ENCODE measurements around the gene EPHA4. TPM values are rescaled to one million over a fixed set of nuclear protein-coding genes. Genes with fewer than 3 reads are reported as not detected.

EPHA4 gene
- total RNA-seq, 4 donors from 2014 or later, result 10.2 to 42.2 (median 20.6) TPM

DNA sequence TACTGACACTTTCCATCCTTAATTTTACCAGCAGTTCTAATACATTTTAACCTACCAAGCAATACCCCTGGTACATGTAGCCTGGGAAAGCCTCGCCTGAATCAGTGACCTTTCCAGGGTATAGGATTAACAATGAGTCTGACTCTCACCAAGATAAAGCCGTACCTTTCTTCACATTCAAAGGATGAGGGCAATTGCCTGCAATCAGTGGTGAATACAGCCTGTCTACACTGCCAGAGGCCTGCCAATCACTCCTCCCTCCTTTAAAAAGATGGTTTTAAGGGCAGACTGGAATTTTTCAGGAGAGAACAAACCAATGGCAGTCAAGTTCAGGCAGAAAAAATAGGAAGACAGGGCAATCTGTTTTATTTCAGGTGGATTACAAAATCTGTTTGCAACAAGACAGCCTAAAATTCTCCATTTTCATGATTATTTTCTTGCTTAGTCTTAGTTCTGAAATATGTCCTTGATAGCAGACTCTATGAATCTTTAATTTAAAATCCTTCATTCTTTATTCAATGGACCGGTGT is 4.8 kb downstream of the EPHA4 start:
- no peaks in the 10 kb centered on the region for H3K36me3 ChIP-seq
- no peaks in the 10 kb centered on the region for H3K9me3 ChIP-seq
- DNase-seq (ENCODE audit: low spot score in 2 of 2), result no peak
- peaks cover 0 to 47% of the 10 kb centered on the region in 2 donors for H3K27me3 ChIP-seq
- H3K27ac ChIP-seq, result no peak overlapping the region
- TF ChIP-seq, protein P1, sequence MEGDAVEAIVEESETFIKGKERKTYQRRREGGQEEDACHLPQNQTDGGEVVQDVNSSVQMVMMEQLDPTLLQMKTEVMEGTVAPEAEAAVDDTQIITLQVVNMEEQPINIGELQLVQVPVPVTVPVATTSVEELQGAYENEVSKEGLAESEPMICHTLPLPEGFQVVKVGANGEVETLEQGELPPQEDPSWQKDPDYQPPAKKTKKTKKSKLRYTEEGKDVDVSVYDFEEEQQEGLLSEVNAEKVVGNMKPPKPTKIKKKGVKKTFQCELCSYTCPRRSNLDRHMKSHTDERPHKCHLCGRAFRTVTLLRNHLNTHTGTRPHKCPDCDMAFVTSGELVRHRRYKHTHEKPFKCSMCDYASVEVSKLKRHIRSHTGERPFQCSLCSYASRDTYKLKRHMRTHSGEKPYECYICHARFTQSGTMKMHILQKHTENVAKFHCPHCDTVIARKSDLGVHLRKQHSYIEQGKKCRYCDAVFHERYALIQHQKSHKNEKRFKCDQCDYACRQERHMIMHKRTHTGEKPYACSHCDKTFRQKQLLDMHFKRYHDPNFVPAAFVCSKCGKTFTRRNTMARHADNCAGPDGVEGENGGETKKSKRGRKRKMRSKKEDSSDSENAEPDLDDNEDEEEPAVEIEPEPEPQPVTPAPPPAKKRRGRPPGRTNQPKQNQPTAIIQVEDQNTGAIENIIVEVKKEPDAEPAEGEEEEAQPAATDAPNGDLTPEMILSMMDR (IDR thresholded peaks at IDR 0.05), result no peak
- TF ChIP-seq EP300 (IDR thresholded peaks at IDR 0.05) (no peak), POLR2A (IDR thresholded peaks at IDR 0.05) (no peak)
- H3K4me3 ChIP-seq, result no peak overlapping the region
- 97 to 99% methylated on average over 3 of the region's 3 CpGs for WGBS, 2 donors
- H3K4me1 ChIP-seq, result peaks cover 0 to 26% (median 4%) of the 10 kb centered on the region in 4 donors

DNA sequence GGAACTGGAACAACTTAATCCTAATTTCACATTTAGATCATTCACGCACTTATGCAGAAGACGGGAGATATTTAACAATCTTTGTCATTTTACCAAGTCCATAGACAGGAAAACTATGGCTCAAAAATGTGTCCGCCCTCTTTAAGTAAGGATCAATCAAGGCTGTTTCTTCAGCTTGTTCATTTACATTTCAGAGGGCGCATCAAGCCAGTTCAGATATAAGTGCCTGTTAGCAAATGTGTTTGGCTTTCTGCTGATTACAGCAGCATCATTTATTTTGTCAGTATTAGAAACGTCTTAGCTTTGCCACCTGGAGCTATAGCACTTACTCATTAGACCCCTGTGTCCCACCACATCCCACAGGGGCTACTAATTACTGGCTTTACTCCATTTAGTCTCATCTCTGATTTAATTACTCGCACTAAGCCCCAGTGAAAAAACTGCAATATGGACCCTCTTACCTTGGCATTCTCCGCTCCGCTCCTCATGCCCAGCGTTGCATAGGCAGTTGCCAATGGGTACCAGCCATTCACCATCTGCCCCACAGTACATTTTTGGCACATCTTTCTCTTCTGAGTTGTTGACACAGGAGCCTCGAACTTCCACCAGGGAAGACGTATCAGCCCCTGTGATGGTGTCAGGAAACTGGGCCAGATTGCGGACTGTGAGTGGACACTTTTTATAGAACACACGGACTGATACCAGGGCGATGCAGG is 8.7 kb downstream of the EPHA4 start:
- Histone ChIP-seq H3K4me1 (no peaks in the 10 kb centered on the region), H3K27ac (no peak overlapping the region), H3K36me3 (no peaks in the 10 kb centered on the region), H3K27me3 (peaks cover 0 to 21% of the 10 kb centered on the region in 2 donors), H3K4me3 (no peak overlapping the region), H3K9me3 (no peaks in the 10 kb centered on the region)
- DNase-seq (ENCODE audit: low spot score in 2 of 2), result no peak
- 95 to 97% methylated on average over 14 of the region's 14 CpGs for WGBS, 2 donors
- no peak for TF ChIP-seq POLR2A (IDR thresholded peaks at IDR 0.05)
- no peak for TF ChIP-seq EP300 (IDR thresholded peaks at IDR 0.05)
- TF ChIP-seq, protein P1 (IDR thresholded peaks at IDR 0.05), result no peak

GRCh38 chr2:221562226-221562625 is 9.9 kb downstream of the EPHA4 start:
- 86 to 95% methylated on average over 1 of the region's 1 CpG for WGBS, 2 donors
- H3K27ac ChIP-seq, result no peak overlapping the region
- no peaks in the 10 kb centered on the region for H3K36me3 ChIP-seq
- peaks cover 0 to 9% of the 10 kb centered on the region in 2 donors for H3K27me3 ChIP-seq
- TF ChIP-seq POLR2A (IDR thresholded peaks at IDR 0.05) (no peak), EP300 (IDR thresholded peaks at IDR 0.05) (no peak)
- TF ChIP-seq, protein P1 (IDR thresholded peaks at IDR 0.05), result no peak
- no peaks in the 10 kb centered on the region for H3K4me1 ChIP-seq
- DNase-seq (ENCODE audit: low spot score in 2 of 2), result no peak
- H3K9me3 ChIP-seq, result no peaks in the 10 kb centered on the region
- H3K4me3 ChIP-seq, result no peak overlapping the region

DNA sequence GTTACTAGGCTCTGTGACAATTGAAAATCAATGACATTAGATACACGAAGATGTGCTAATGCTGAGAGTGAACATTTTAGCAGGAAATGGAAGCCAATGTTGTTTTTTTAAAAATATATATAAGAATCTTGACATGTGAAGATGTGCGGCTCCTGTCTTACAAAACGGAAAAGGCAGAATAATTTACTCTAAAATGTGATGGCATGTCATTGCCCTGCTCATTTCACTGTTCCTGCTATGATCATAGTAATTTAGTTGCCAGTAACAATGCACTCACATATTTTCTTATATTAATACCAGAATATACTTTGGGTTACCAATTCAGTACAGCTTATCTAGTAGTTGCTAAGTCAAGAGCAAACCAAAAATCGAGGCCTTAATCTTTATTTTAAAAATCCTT is 10.3 kb downstream of the EPHA4 start:
- peaks cover 0 to 4% of the 10 kb centered on the region in 2 donors for H3K27me3 ChIP-seq
- TF ChIP-seq, protein P1 (IDR thresholded peaks at IDR 0.05), result no peak
- TF ChIP-seq POLR2A (IDR thresholded peaks at IDR 0.05) (no peak), EP300 (IDR thresholded peaks at IDR 0.05) (no peak)
- H3K36me3 ChIP-seq, result no peaks in the 10 kb centered on the region
- DNase-seq (ENCODE audit: low spot score in 2 of 2), result no peak
- H3K4me1 ChIP-seq, result no peaks in the 10 kb centered on the region
- no peak overlapping the region for H3K4me3 ChIP-seq
- H3K9me3 ChIP-seq, result no peaks in the 10 kb centered on the region
- no peak overlapping the region for H3K27ac ChIP-seq
- 84 to 86% methylated on average over 4 of the region's 4 CpGs for WGBS, 2 donors

DNA sequence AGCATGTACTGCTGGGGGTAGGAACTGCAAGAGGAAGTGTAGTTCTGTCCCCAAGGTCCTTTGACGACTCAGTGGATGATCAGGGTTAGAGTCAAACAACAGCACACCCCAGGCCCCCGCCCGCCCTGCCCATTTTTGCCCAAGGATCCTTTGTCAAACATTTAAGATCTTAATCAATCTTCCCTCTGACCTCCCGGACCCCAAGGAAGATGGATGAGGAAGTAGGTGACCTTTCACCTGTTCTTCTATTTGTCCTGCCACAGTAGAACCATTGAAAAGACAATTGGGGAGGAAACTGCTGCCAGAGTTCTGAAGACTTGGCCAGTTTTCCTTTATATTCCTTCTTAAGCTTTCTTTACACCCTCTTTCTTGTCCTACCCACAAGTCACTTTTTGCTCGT is 12.1 kb downstream of the EPHA4 start:
- no peak for DNase-seq (ENCODE audit: low spot score in 2 of 2)

More for the DNA sequence above, 12.1 kb downstream of the EPHA4 start:
- TF ChIP-seq EP300 (IDR thresholded peaks at IDR 0.05), result no peak
- TF ChIP-seq POLR2A (IDR thresholded peaks at IDR 0.05), result no peak
- TF ChIP-seq, protein P1 (IDR thresholded peaks at IDR 0.05), result no peak
- Histone ChIP-seq H3K9me3 (no peaks in the 10 kb centered on the region), H3K27ac (no peak overlapping the region), H3K36me3 (no peaks in the 10 kb centered on the region), H3K4me3 (no peak overlapping the region), H3K27me3 (no peaks in the 10 kb centered on the region), H3K4me1 (peaks cover 0 to 7% (median 0%) of the 10 kb centered on the region in 4 donors)
- 67 to 74% methylated on average over 5 of the region's 5 CpGs for WGBS, 2 donors
